ENCODE data around the gene CARMIL3.
A peak's percentile ranks its signal among the peaks of the same experiment; 100 is the strongest.

Gene CARMIL3

GRCh38 chr14:24077086-24077485 lies 25.3 kb downstream of the CARMIL3 start:
- DNase-seq (ENCODE audit: low spot score) = no peak

GRCh38 chr14:24078146-24078545 lies 26.3 kb downstream of the CARMIL3 start:
- no peak for DNase-seq (ENCODE audit: low spot score)

GRCh38 chr14:24079491-24080141 lies 27.8 kb downstream of the CARMIL3 start:
- DNase-seq (ENCODE audit: low spot score) = peak; percentile 81

- DNase-seq (ENCODE audit: low spot score) = no peak
Observed at GRCh38 chr14:24080142-24080530, 28.3 kb downstream of the CARMIL3 start.

- DNase-seq (ENCODE audit: low spot score) = peak; percentile 72
Observed at GRCh38 chr14:24080888-24081738, 29.3 kb downstream of the CARMIL3 start.

GRCh38 chr14:24081739-24082211 lies 30.0 kb downstream of the CARMIL3 start:
- DNase-seq (ENCODE audit: low spot score) = no peak

GRCh38 chr14:24082411-24083080 lies 30.7 kb downstream of the CARMIL3 start:
- DNase-seq (ENCODE audit: low spot score) = no peak

GRCh38 chr14:24083462-24083861 lies 31.7 kb downstream of the CARMIL3 start:
- no peak for DNase-seq (ENCODE audit: low spot score)

- no peak for DNase-seq (ENCODE audit: low spot score)
Observed at GRCh38 chr14:24084440-24084839, 32.6 kb downstream of the CARMIL3 start.

GRCh38 chr14:24085215-24085614 lies 33.4 kb downstream of the CARMIL3 start:
- DNase-seq (ENCODE audit: low spot score) = no peak

- DNase-seq (ENCODE audit: low spot score) = peak; percentile 63
Observed at GRCh38 chr14:24086193-24086955, 34.6 kb downstream of the CARMIL3 start.

- no peak for DNase-seq (ENCODE audit: low spot score)
Observed at GRCh38 chr14:24087004-24087403, 35.2 kb downstream of the CARMIL3 start.

- DNase-seq (ENCODE audit: low spot score) = no peak
Observed at GRCh38 chr14:24088095-24088494, 36.3 kb downstream of the CARMIL3 start.

GRCh38 chr14:24089890-24090289 lies 38.1 kb downstream of the CARMIL3 start:
- no peak for DNase-seq (ENCODE audit: low spot score)

GRCh38 chr14:24092110-24092504 lies 40.3 kb downstream of the CARMIL3 start:
- DNase-seq (ENCODE audit: low spot score) = no peak

- no peak for DNase-seq (ENCODE audit: low spot score)
Observed at GRCh38 chr14:24092505-24093206, 40.8 kb downstream of the CARMIL3 start.

- no peak for DNase-seq (ENCODE audit: low spot score)
Observed at GRCh38 chr14:24093207-24093900, 41.5 kb downstream of the CARMIL3 start.

- peak; percentile 92 for DNase-seq (ENCODE audit: low spot score)
Observed at GRCh38 chr14:24093901-24094840, 42.4 kb downstream of the CARMIL3 start, which contains the start of gene PCK2. Gene PCK2, plus strand, starts transcription at chr14:24094311. Its CDS starts 95 bp downstream, at chr14:24094406.

GRCh38 chr14:24094841-24095270 lies 43.0 kb downstream of the CARMIL3 start:
- peak; percentile 58 for DNase-seq (ENCODE audit: low spot score)

Data from ecto neural progenitor cell (in vitro differentiated cells).